Heart right ventricle (tissue), 16 donors: ENCODE measurements around the gene NUCKS1. TPM values are rescaled to one million over a fixed set of nuclear protein-coding genes. Genes with fewer than 3 reads are reported as not detected.

Source experiments
- ATAC-seq, 8 donors: fragments of 200-7000 bp; cut with Tn5 transposase; one replicate each; pipeline ENCODE4 v1.9.1; 2020; ENCODE audit warnings: mild to moderate bottlenecking in 8 of 8, moderate library complexity in 8 of 8, moderate number of reproducible peaks in 1 of 8
- DNase-seq, 2 donors: peaks; one replicate each; pipeline ENCODE4 v3.0.0-alpha.2; 2020
- H3K27ac ChIP-seq, 10 donors: fragments of 200-600 bp; sonication (generic) in 2 of 10; one replicate each; pipeline versions ENCODE4 v1.5.0 to v1.8.0; 2020 to 2022; ENCODE audit warnings: mild to moderate bottlenecking in 3 of 10
- H3K27me3 ChIP-seq, 7 donors: fragments of 200-600 bp; one replicate each; pipeline ENCODE4 v1.8.0; 2021 to 2022; ENCODE audit warnings: mild to moderate bottlenecking in 2 of 7
- H3K36me3 ChIP-seq, 9 donors: fragments of 200-600 bp; sonication (generic) in 1 of 9; one replicate each; pipeline versions ENCODE4 v1.5.0 to v1.8.0; 2020 to 2022; ENCODE audit warnings: mild to moderate bottlenecking in 2 of 9
- H3K4me1 ChIP-seq, 9 donors: fragments of 200-600 bp; sonication (generic) in 1 of 9; one replicate each; pipeline versions ENCODE4 v1.5.0 to v1.8.0; 2020 to 2022; ENCODE audit warnings: mild to moderate bottlenecking in 4 of 9
- H3K4me3 ChIP-seq, 10 donors: fragments of 200-600 bp; sonication (generic) in 2 of 10; one replicate each; pipeline versions ENCODE4 v1.5.0 to v1.8.0; 2020 to 2022; ENCODE audit warnings: mild to moderate bottlenecking in 7 of 10, moderate library complexity in 2 of 10
- H3K9me3 ChIP-seq, 11 donors: fragments of 200-600 bp in 10 of 11; sonication (generic) in 2 of 11; one replicate each; pipeline versions ENCODE4 v1.5.0 to v1.8.0; 2013 to 2022; ENCODE audit warnings: mild to moderate bottlenecking in 2 of 11, control low read depth in 1 of 11, moderate library complexity in 1 of 11
- CTCF ChIP-seq, 9 donors: fragments of 200-600 bp; sonication (generic) in 2 of 9; IDR thresholded peaks; one replicate each; pipeline versions ENCODE4 v1.5.0 to v1.8.0; 2021 to 2022; ENCODE audit warnings: antibody characterized with exemption in 9 of 9, mild to moderate bottlenecking in 5 of 9, moderate library complexity in 1 of 9
- WGBS, 2 donors: extraction: QIAGEN DNeasy Blood & Tissue Kit; methylation state at CpG; one replicate each; pipeline ENCODE4 v1.1.7; 2013; ENCODE audit warnings: inconsistent platforms in 1 of 2; 5-methylcytosine and 5-hydroxymethylcytosine counted together
- intact Hi-C, 10 donors: fragments of 100-400 bp; cut with DNase I; formaldehyde crosslinking; loops; one replicate each; pipeline versions ENCODE4 v1.11.1 to v1.14.2; 2022
- polyA plus RNA-seq, 2 donors: library from polyadenylated mRNA; stranded (reverse); fragments of 200-250 nt; gene quantifications; one replicate each; pipeline ENCODE4 v1.2.3, GENCODE V29; 2013
- total RNA-seq, 10 donors: library from RNA; stranded (reverse); fragmentation: NEBNext Ultra II Directional in 3 of 10; extraction: Animal tissue kit (Norgen Biotek cat#: 25700) in 3 of 10; gene quantifications; one replicate each; pipeline versions ENCODE4 v1.2.1 to v1.2.4, GENCODE V29; 2021 to 2023
- donor health status: Arrhythmogenic right ventricular cardiomyopathy.
- donor health status: ischemic (EF 13 %, LVEDD 7.1; RV severe dilation, severe dysfunction).
- donor health status: healthy with polysubstance abuse.
- donor health status: DM: no; HTN: yes; CAD: no.
- donor health status: DM: no; HTN: no; CAD: no.
- donor health status: ischemic (EF 25% LVEDD 6.9; RV normal size, moderate dysfunction).
- donor health status: ischemic (EF 25% LVEDD 5.7; RV mildly dilated, moderate dysfunction).
- donor health status: healthy.
- donor health status: DM: yes; HTN: yes; CAD: no.
- donor health status: Ischemic cardiomyopathy.
- donor health status: ischemic (EF 35%, LVEDD 5.7; RV mildly dilated, moderate dysfunction).
- donor health status: nonischemic (EF 11% LVEDD 7.7; RV severe dilation, severe dysfunction).
- donor health status: DM: yes; HTN: yes; CAD: no.
- donor health status: PGD.
- donor health status: ischemic (EF 29% LVEDD 5.4; RV normal size, mild dysfunction).
- donor health status: nonischemic (EF 23%, LVEDD 6.1; RV moderate dilation, normal function).

Gene NUCKS1
- total and polyA plus RNA-seq, 12 donors: 31.8 to 245 (median 211) TPM

GRCh38 chr1:205677167-205677566 is 72.8 kb downstream of the NUCKS1 start:
- H3K4me1 ChIP-seq: peaks cover 6 to 46% (median 18%) of the 10 kb centered on the region in 9 donors
- peaks cover 0 to 25% (median 0%) of the 10 kb centered on the region in 7 donors for H3K27me3 ChIP-seq
- intact Hi-C loops: loop anchor here in 2 of 10 donors (5.0 to 10.0 kb wide), 2 partner anchors 240 to 298 kb away; no protein-coding TSS in a partner anchor
- H3K9me3 ChIP-seq: no peaks in the 10 kb centered on the region
- H3K36me3 ChIP-seq: no peaks in the 10 kb centered on the region
- DNase-seq: no peak
- WGBS, 2 donors: 75 to 77% methylated on average over 5 of the region's 5 CpGs
- no peak overlapping the region for H3K27ac ChIP-seq
- TF ChIP-seq CTCF (IDR thresholded peaks at IDR 0.05): no peak
- no peak for ATAC-seq
- no peak overlapping the region for H3K4me3 ChIP-seq

GRCh38 chr1:205676597-205676996 is 73.4 kb downstream of the NUCKS1 start:
- TF ChIP-seq CTCF (IDR thresholded peaks at IDR 0.05): no peak
- Histone ChIP-seq H3K9me3 (no peaks in the 10 kb centered on the region), H3K27me3 (peaks cover 0 to 25% (median 0%) of the 10 kb centered on the region in 7 donors), H3K4me1 (peaks cover 6 to 46% (median 18%) of the 10 kb centered on the region in 9 donors), H3K27ac (no peak overlapping the region), H3K36me3 (no peaks in the 10 kb centered on the region), H3K4me3 (no peak overlapping the region)
- DNase-seq (no peak), ATAC-seq (no peak)
- WGBS, 2 donors: 58 to 59% methylated on average over 3 of the region's 3 CpGs
- intact Hi-C loops: loop anchor here in 2 of 10 donors (5.0 to 10.0 kb wide), 2 partner anchors 241 to 298 kb away; no protein-coding TSS in a partner anchor

DNA sequence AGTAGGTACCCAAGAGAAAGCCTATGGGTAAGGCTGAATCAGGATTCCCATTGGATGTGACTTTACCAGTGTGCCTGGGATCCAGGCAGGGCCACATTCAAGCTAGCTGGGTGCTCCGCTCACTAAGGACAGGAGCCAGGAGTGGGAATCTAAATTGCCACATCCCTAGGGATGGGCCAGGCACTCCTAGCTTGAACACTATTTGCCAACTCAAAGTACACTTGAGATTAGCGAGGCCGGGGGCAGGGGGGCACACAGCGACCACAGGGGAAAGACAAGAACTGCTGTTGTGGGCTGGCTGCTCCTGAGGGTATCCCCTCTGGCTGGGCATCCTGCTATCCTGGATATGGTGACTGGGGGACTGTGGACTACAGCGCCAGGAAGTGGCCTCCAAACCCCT is 74.0 kb downstream of the NUCKS1 start:
- DNase-seq (no peak), ATAC-seq (no peak)
- WGBS, 2 donors: 94 to 95% methylated on average over 5 of the region's 5 CpGs
- H3K36me3 ChIP-seq: no peaks in the 10 kb centered on the region
- no peaks in the 10 kb centered on the region for H3K9me3 ChIP-seq
- H3K4me3 ChIP-seq: no peak overlapping the region
- intact Hi-C loops: loop anchor here in 2 of 10 donors (5.0 to 10.0 kb wide), 2 partner anchors 241 to 299 kb away; no protein-coding TSS in a partner anchor
- peaks cover 6 to 47% (median 18%) of the 10 kb centered on the region in 9 donors for H3K4me1 ChIP-seq
- no peak for TF ChIP-seq CTCF (IDR thresholded peaks at IDR 0.05)
- peaks cover 0 to 19% (median 0%) of the 10 kb centered on the region in 7 donors for H3K27me3 ChIP-seq
- no peak overlapping the region for H3K27ac ChIP-seq

- ATAC-seq (no peak), DNase-seq (no peak)
- Histone ChIP-seq H3K27ac (no peak overlapping the region), H3K4me3 (no peak overlapping the region), H3K36me3 (no peaks in the 10 kb centered on the region), H3K4me1 (peaks cover 6 to 49% (median 24%) of the 10 kb centered on the region in 9 donors), H3K9me3 (no peaks in the 10 kb centered on the region), H3K27me3 (peaks cover 0 to 11% (median 0%) of the 10 kb centered on the region in 7 donors)
- WGBS, 2 donors: 99% methylated on average over 4 of the region's 4 CpGs
- no peak for TF ChIP-seq CTCF (IDR thresholded peaks at IDR 0.05)
- intact Hi-C loops: loop anchor here in 2 of 10 donors (5.0 to 10.0 kb wide), 2 partner anchors 242 to 300 kb away; no protein-coding TSS in a partner anchor
These were observed 74.7 kb downstream of the NUCKS1 start for GRCh38 chr1:205675247-205675646.
